Measurements from ENCODE around the gene NEGR1.

DNA sequence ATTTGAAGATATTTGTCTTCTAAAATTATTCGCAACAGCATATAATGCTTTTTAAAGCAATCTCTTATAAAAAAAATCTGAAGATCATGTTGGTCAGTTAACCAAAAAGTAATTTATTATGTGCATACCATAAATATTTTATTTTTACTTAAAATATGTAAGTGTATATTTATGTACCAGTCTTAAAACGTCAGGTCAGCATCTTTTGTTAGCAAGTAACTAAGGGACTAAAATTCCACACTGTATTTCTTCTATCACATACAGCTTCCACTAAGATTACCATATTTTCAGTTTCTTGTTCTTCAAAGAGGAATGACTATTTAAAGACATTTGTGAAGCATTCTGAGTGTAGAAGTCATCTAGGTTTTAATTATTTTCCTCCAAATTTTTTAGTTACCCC lies 19.6 kb downstream of the NEGR1 start:
- TF ChIP-seq POLR2A (IDR thresholded peaks at IDR 0.05) (no peak), POLR2AphosphoS5 (IDR thresholded peaks at IDR 0.05) (no peak)
- TF ChIP-seq, protein P1, sequence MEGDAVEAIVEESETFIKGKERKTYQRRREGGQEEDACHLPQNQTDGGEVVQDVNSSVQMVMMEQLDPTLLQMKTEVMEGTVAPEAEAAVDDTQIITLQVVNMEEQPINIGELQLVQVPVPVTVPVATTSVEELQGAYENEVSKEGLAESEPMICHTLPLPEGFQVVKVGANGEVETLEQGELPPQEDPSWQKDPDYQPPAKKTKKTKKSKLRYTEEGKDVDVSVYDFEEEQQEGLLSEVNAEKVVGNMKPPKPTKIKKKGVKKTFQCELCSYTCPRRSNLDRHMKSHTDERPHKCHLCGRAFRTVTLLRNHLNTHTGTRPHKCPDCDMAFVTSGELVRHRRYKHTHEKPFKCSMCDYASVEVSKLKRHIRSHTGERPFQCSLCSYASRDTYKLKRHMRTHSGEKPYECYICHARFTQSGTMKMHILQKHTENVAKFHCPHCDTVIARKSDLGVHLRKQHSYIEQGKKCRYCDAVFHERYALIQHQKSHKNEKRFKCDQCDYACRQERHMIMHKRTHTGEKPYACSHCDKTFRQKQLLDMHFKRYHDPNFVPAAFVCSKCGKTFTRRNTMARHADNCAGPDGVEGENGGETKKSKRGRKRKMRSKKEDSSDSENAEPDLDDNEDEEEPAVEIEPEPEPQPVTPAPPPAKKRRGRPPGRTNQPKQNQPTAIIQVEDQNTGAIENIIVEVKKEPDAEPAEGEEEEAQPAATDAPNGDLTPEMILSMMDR (IDR thresholded peaks at IDR 0.05) = no peak
